Panc1 (cell line): Measurements from ENCODE around the gene TANGO6. TPM values are rescaled to one million over a fixed set of nuclear protein-coding genes. Genes with fewer than 3 reads are reported as not detected.

ENCODE experiments used
- ATAC-seq: fragments of 200-7000 bp; cut with Tn5 transposase; 2 replicates; pipeline ENCODE4 v1.9.1; 2020; ENCODE audit warnings: mild to moderate bottlenecking, moderate library complexity
- BruUV-seq: library from RNA; stranded (reverse); fragments of 400-500 nt; replicated peaks from 2 replicates; lab custom pipeline; 2021; lab: Mats Ljungman, UMichigan
- CTCF ChIA-PET: fragments of 300-600 bp; sonication (Branson Sonifier 250); formaldehyde crosslinking; loops from one replicate; lab custom pipeline; 2022; ENCODE audit warnings: antibody characterized with exemption; lab: Charles Lee
- POLR2A ChIA-PET: fragments of 300-600 bp; sonication (Branson Sonifier 250); formaldehyde crosslinking; loops from one replicate; lab custom pipeline; 2022; ENCODE audit warnings: antibody characterized with exemption; lab: Charles Lee
- DNase-seq: peaks from one replicate; pipeline ENCODE4 v3.0.0-alpha.2; 2010; ENCODE audit warnings: low read depth, low spot score
- H3K27ac ChIP-seq: 2 replicates; pipeline ENCODE4 v1.5.1; 2011; ENCODE audit warnings: mild to moderate bottlenecking, low read length, inconsistent platforms
- H3K27me3 ChIP-seq: fragments of 200-500 bp; sonication (Bioruptor generic); 2 replicates; pipeline ENCODE4 v1.6.0; 2014; ENCODE audit warnings: low read length, inconsistent platforms; ENCODE audit not compliant: control insufficient read depth, insufficient read depth
- H3K36me3 ChIP-seq: fragments of 200-500 bp; sonication (Bioruptor generic); 2 replicates; pipeline ENCODE4 v1.5.1; 2014; ENCODE audit warnings: inconsistent platforms, mild to moderate bottlenecking, low read length, moderate library complexity; ENCODE audit not compliant: control insufficient read depth, insufficient read depth
- H3K4me1 ChIP-seq: 2 replicates; pipeline ENCODE4 v1.5.1; 2011; ENCODE audit warnings: inconsistent platforms, mild to moderate bottlenecking, low read length, moderate library complexity; ENCODE audit not compliant: control insufficient read depth, insufficient read depth
- H3K4me3 ChIP-seq, 2 experiments: 2 replicates each; pipeline ENCODE4 v1.5.1; 2011 to 2012; ENCODE audit warnings: low read depth in 2 of 2, low read length in 2 of 2, mild to moderate bottlenecking in 2 of 2, inconsistent platforms in 1 of 2, moderate library complexity in 1 of 2
- H3K9me3 ChIP-seq: fragments of 200-500 bp; sonication (Bioruptor generic); 2 replicates; pipeline ENCODE4 v1.5.1; 2014; ENCODE audit warnings: low read depth, mild to moderate bottlenecking, inconsistent platforms, low read length, moderate library complexity; ENCODE audit not compliant: control insufficient read depth, insufficient read depth
- CTCF ChIP-seq: fragments of 450-650 bp; IDR thresholded peaks from 2 replicates; pipeline ENCODE4 v1.5.1; 2017; ENCODE audit warnings: mild to moderate bottlenecking
- POLR2AphosphoS5 ChIP-seq: IDR thresholded peaks from 2 replicates; pipeline ENCODE4 v1.6.1; 2012; ENCODE audit warnings: mild to moderate bottlenecking, low read depth, low read length, moderate library complexity
- REST ChIP-seq, 2 experiments: IDR thresholded peaks; 2 replicates each; pipeline ENCODE4 v1.6.1; 2011 to 2012; ENCODE audit warnings: low read depth in 2 of 2, control low read depth in 1 of 2, low read length in 1 of 2, mild to moderate bottlenecking in 1 of 2, moderate library complexity in 1 of 2; ENCODE audit not compliant: insufficient read depth in 1 of 2
- SIN3A ChIP-seq: IDR thresholded peaks from 2 replicates; pipeline ENCODE4 v1.6.1; 2012; ENCODE audit warnings: low read depth, mild to moderate bottlenecking, low read length, moderate library complexity, borderline replicate concordance; ENCODE audit not compliant: insufficient read depth
- TCF7L2 ChIP-seq: IDR thresholded peaks from 2 replicates; pipeline ENCODE4 v1.6.1; 2011; ENCODE audit warnings: mild to moderate bottlenecking, low read depth, low read length, inconsistent platforms
- in situ Hi-C: cut with HindIII; loops from 2 replicates; pipeline ENCODE4 v1.10.0; 2016; ENCODE audit warnings: low sequenced_read_pairs, low pct_unique_long_range_greater_than_20kb
- intact Hi-C: fragments of 100-400 bp; cut with micrococcal nuclease; formaldehyde crosslinking; loops from one replicate; pipeline ENCODE4 v1.10.0; 2022; ENCODE audit not compliant: unreplicated experiment
- total RNA-seq: library from RNA; stranded (reverse); gene quantifications from one replicate; pipeline ENCODE4 v1.2.1, GENCODE V29; 2021; ENCODE audit not compliant: unreplicated experiment

TANGO6 gene
- total RNA-seq, 1 experiment from 2014 or later, result 11.0 TPM

GRCh38 chr16:68985855-68986254 is 142.5 kb downstream of the TANGO6 start:
- POLR2A ChIA-PET, result no interaction called here
- CTCF ChIA-PET, result interaction anchor here (0.6 kb wide), 1 partner anchor 17 kb away, joined by 3 read pairs; no protein-coding TSS in a partner anchor
- H3K9me3 ChIP-seq, result no peaks in the 10 kb centered on the region
- DNase-seq (no peak), ATAC-seq (no peak)
- in situ Hi-C loops (no loop called here), intact Hi-C loops (no loop called here)
- no peaks in the 10 kb centered on the region for H3K4me1 ChIP-seq
- TF ChIP-seq REST (IDR thresholded peaks at IDR 0.05; ENCODE audit: insufficient read depth in 1 of 2, low read depth in 2 of 2, low read length in 1 of 2), result no peak
- no peak for TF ChIP-seq POLR2AphosphoS5
- TF ChIP-seq CTCF, result no peak
- TF ChIP-seq TCF7L2, result no peak
- TF ChIP-seq SIN3A, result no peak
- no peak overlapping the region for H3K27ac ChIP-seq
- H3K27me3 ChIP-seq, result no peaks in the 10 kb centered on the region
- H3K36me3 ChIP-seq, result no peaks in the 10 kb centered on the region
- BruUV-seq, result no TSS peak
- no peak overlapping the region for H3K4me3 ChIP-seq

GRCh38 chr16:68987734-68988457 is 144.6 kb downstream of the TANGO6 start:
- no peak for DNase-seq
- no peak overlapping the region for H3K4me3 ChIP-seq
- ChIA-PET POLR2A (no interaction called here), CTCF (no interaction called here)
- no peak overlapping the region for H3K27ac ChIP-seq
- intact Hi-C loops, result no loop called here
- H3K36me3 ChIP-seq, result no peaks in the 10 kb centered on the region
- no peaks in the 10 kb centered on the region for H3K27me3 ChIP-seq
- ATAC-seq, result no peak
- TF ChIP-seq POLR2AphosphoS5 (no peak), CTCF (no peak), TCF7L2 (no peak), REST (IDR thresholded peaks at IDR 0.05; ENCODE audit: insufficient read depth in 1 of 2, low read depth in 2 of 2, low read length in 1 of 2) (no peak), SIN3A (no peak)
- no peaks in the 10 kb centered on the region for H3K9me3 ChIP-seq
- no TSS peak for BruUV-seq
- peaks cover 2% of the 10 kb centered on the region; the same call in 1 of the 2 replicates for H3K4me1 ChIP-seq
- in situ Hi-C loops, result no loop called here
